NB4 (cell line): Measurements from ENCODE around the gene DPP7.

Experiments
- DNase-seq: peaks from one replicate; pipeline ENCODE4 v3.0.0; 2010; ENCODE audit warnings: low read depth
- H3K4me3 ChIP-seq: one replicate; pipeline ENCODE4 v1.5.1; 2011; ENCODE audit warnings: mild to moderate bottlenecking, low read depth, low read length, moderate library complexity
- CTCF ChIP-seq: IDR thresholded peaks from one replicate; pipeline ENCODE4 v1.5.1; 2012; ENCODE audit warnings: low read depth, low read length
- MAX ChIP-seq: IDR thresholded peaks from 2 replicates; pipeline ENCODE4 v1.6.1; 2011; ENCODE audit warnings: low read depth, low read length
- MYC ChIP-seq: IDR thresholded peaks from 2 replicates; pipeline ENCODE4 v1.6.1; 2011; ENCODE audit warnings: low read depth, low read length
- POLR2A ChIP-seq: IDR thresholded peaks from 2 replicates; pipeline ENCODE4 v1.6.1; 2011; ENCODE audit warnings: mild to moderate bottlenecking; ENCODE audit not compliant: insufficient read length; ENCODE audit errors: extremely low read depth

The DPP7 gene

GRCh38 chr9:137087409-137087925 is 27.1 kb downstream of the DPP7 start:
- no peak for TF ChIP-seq MAX
- no peak for TF ChIP-seq CTCF
- TF ChIP-seq POLR2A: no peak
- peak; percentile 58 for TF ChIP-seq MYC
- peak; percentile 74 for DNase-seq
- H3K4me3 ChIP-seq: peak overlapping the region; percentile 73

- peak; percentile 99 for DNase-seq
- H3K4me3 ChIP-seq: peak within 1 kb of the TSS; percentile 73
- peak; percentile 99 for TF ChIP-seq MYC
- no peak for TF ChIP-seq CTCF
- TF ChIP-seq MAX: peak; percentile 99
- TF ChIP-seq POLR2A: peak; percentile 60
Measured at GRCh38 chr9:137086531-137087408, 27.8 kb downstream of the DPP7 start, which contains the start of gene MAN1B1. TSS of gene MAN1B1 (plus strand) at chr9:137086985. CDS start at chr9:137087000, 15 bp downstream.

- peak overlapping the region; percentile 67 for H3K4me3 ChIP-seq
- no peak; the same call in 1 of the 2 replicates for TF ChIP-seq MYC
- no peak for TF ChIP-seq CTCF
- no peak for TF ChIP-seq MAX
- peak; percentile 4 for TF ChIP-seq POLR2A
- no peak for DNase-seq
Measured at GRCh38 chr9:137085920-137086530, 28.5 kb downstream of the DPP7 start.

GRCh38 chr9:137084526-137084925 is 30.0 kb downstream of the DPP7 start:
- TF ChIP-seq CTCF: no peak
- no peak for TF ChIP-seq MAX

GRCh38 chr9:137083394-137084004 is 31.0 kb downstream of the DPP7 start:
- TF ChIP-seq MAX (no peak), POLR2A (no peak), MYC (no peak), CTCF (no peak)
- H3K4me3 ChIP-seq: no peak overlapping the region
- peak; percentile 88 for DNase-seq

More at GRCh38 chr9:137084526-137084925, 30.0 kb downstream of the DPP7 start:
- DNase-seq: no peak
- no peak overlapping the region for H3K4me3 ChIP-seq
